ENCODE data around the gene RAD51B. TPM values are rescaled to one million over a fixed set of nuclear protein-coding genes. Genes with fewer than 3 reads are reported as not detected.

The RAD51B gene
- total RNA-seq, 1 experiment from 2014 or later: 10.8 TPM

- no peak overlapping the region for H3K27ac ChIP-seq (ENCODE audit: low read length)
- no peaks in the 10 kb centered on the region for H3K9me2 ChIP-seq (replicated peaks; ENCODE audit: low read length)
- TSS peak; percentile 69 for BruUV-seq (replicated peaks)
- no peak overlapping the region for H3K4me2 ChIP-seq (ENCODE audit: low read length)
- H3F3A ChIP-seq (ENCODE audit: low read length, unreplicated experiment): no peaks in the 10 kb centered on the region
- no peak for TF ChIP-seq EZH2 (IDR thresholded peaks at IDR 0.05; ENCODE audit: low read length, unreplicated experiment)
- no peak for TF ChIP-seq EZH2phosphoT487 (IDR thresholded peaks at IDR 0.05; ENCODE audit: borderline replicate concordance, low read length)
- TF ChIP-seq CTCF (conservative IDR thresholded peaks at IDR 0.05; ENCODE audit: low read depth, low read length): no peak
- H3K79me2 ChIP-seq (ENCODE audit: low read length): no peaks in the 10 kb centered on the region
- no peak overlapping the region for H2AFZ ChIP-seq (ENCODE audit: low read length)
- H3K4me1 ChIP-seq (ENCODE audit: insufficient read depth, low read length): peaks cover 12% of the 10 kb centered on the region; the same call in 1 of the 2 replicates
- ChIA-PET CTCF (interaction anchor here (0.6 kb wide), 1 partner anchor 458 kb away, joined by 5 read pairs; no protein-coding TSS in a partner anchor), POLR2A (ENCODE audit: unreplicated experiment) (no interaction called here)
- no peaks in the 10 kb centered on the region for H3K36me3 ChIP-seq (ENCODE audit: low read depth, low read length)
- no peaks in the 10 kb centered on the region for H3K27me3 ChIP-seq (ENCODE audit: low read length)
- DNase-seq (no peak), ATAC-seq (no peak)
- H3K9me3 ChIP-seq (ENCODE audit: low read length): no peaks in the 10 kb centered on the region
- H3K9ac ChIP-seq (ENCODE audit: low read length): no peak overlapping the region
- intact Hi-C loops (cut with micrococcal nuclease): no loop called here
- H3K4me3 ChIP-seq (ENCODE audit: low read length): no peak overlapping the region
- H4K20me1 ChIP-seq (ENCODE audit: low read length): no peaks in the 10 kb centered on the region
These were observed 582.3 kb downstream of the RAD51B start for GRCh38 chr14:68401855-68402254.

DNA sequence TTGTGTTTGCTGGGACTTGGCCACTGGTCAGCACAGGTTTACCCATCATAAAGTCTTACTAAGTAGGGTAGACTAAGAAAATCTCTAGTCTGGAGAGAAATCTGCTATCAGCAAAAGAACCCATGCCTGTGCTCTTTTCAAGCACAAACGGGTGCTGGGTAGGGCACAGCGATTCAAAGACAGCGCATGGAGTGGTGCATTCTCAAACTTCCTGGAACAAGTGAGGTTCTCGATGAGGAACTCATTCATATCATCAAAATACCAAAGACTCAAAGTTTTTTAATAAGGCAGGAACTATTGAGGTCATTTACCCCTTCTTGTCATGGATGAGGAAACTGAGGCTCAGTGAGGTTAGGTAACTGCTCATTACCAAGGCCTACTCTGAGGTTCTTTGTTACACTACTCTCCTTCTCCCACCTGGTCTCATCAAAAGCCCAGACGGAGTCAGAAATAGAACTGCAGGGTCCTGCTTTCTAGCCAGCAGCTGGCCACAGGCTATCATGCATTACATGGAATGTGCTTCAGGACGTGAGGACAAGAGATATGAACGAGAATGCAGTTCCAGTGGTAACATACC, 583.0 kb downstream of the RAD51B start:
- BruUV-seq (replicated peaks): no TSS peak
- intact Hi-C loops (cut with micrococcal nuclease): no loop called here
- Histone ChIP-seq H3K27me3 (ENCODE audit: low read length) (no peaks in the 10 kb centered on the region), H3K4me1 (ENCODE audit: insufficient read depth, low read length) (peaks cover 16% of the 10 kb centered on the region), H3K79me2 (ENCODE audit: low read length) (no peaks in the 10 kb centered on the region), H3K9me2 (replicated peaks; ENCODE audit: low read length) (no peaks in the 10 kb centered on the region), H4K20me1 (ENCODE audit: low read length) (no peaks in the 10 kb centered on the region), H3K9me3 (ENCODE audit: low read length) (no peaks in the 10 kb centered on the region), H3K27ac (ENCODE audit: low read length) (no peak overlapping the region), H3K4me2 (ENCODE audit: low read length) (no peak overlapping the region), H3F3A (ENCODE audit: low read length, unreplicated experiment) (no peaks in the 10 kb centered on the region), H3K36me3 (ENCODE audit: low read depth, low read length) (no peaks in the 10 kb centered on the region), H3K4me3 (ENCODE audit: low read length) (no peak overlapping the region), H3K9ac (ENCODE audit: low read length) (no peak overlapping the region), H2AFZ (ENCODE audit: low read length) (no peak overlapping the region)
- no peak for TF ChIP-seq CTCF (conservative IDR thresholded peaks at IDR 0.05; ENCODE audit: low read depth, low read length)
- no peak for TF ChIP-seq EZH2phosphoT487 (IDR thresholded peaks at IDR 0.05; ENCODE audit: borderline replicate concordance, low read length)
- no peak for TF ChIP-seq EZH2 (IDR thresholded peaks at IDR 0.05; ENCODE audit: low read length, unreplicated experiment)
- no peak for DNase-seq
- CTCF ChIA-PET: no interaction called here
- POLR2A ChIA-PET (ENCODE audit: unreplicated experiment): no interaction called here
- ATAC-seq: no peak

All from PC-3 (cell line).